A549 (cell line): ENCODE measurements around the gene TMEM183A. TPM values are rescaled to one million over a fixed set of nuclear protein-coding genes. Genes with fewer than 3 reads are reported as not detected.

Experiments
- ATAC-seq, 2 experiments: fragments of 200-7000 bp in 1 of 2; fragments of >200 bp in 1 of 2; cut with Nextera tagmentation in 1 of 2; cut with Tn5 transposase in 1 of 2; 3 replicates each; pipeline versions ENCODE4 v1.8.0 to v1.9.1; 2018 to 2020; ENCODE audit warnings: mild to moderate bottlenecking in 1 of 2, moderate library complexity in 1 of 2
- CTCF ChIA-PET: fragments of 300-600 bp; sonication (Branson Sonifier 250); formaldehyde crosslinking; extraction: SDS; loops from one replicate; lab custom pipeline; 2021; ENCODE audit warnings: antibody characterized with exemption, inconsistent platforms; lab: Yijun Ruan, JAX
- POLR2A ChIA-PET: fragments of 350-600 bp; formaldehyde crosslinking; extraction: SDS; loops from one replicate; lab custom pipeline; 2021; ENCODE audit warnings: antibody characterized with exemption, inconsistent platforms; lab: Yijun Ruan, JAX
- DNase-seq, 2 experiments: peaks; one replicate each; pipeline versions ENCODE4 v3.0.0 to v3.0.0-alpha.2; 2011 to 2016; ENCODE audit warnings: low read depth in 1 of 2, low spot score in 1 of 2
- FAIRE-seq: peaks from 2 replicates; lab custom pipeline; 2011; peaks lifted over from hg19 to GRCh38; lab: Jason Lieb, UNC
- H3K27ac ChIP-seq, 2 experiments: fragments of >200 bp; sonication (Bioruptor Twin); formaldehyde crosslinking; 3 replicates each; pipeline ENCODE4 v1.5.1; 2016 to 2017
- H3K4me1 ChIP-seq: fragments of >200 bp; sonication (Bioruptor Twin); formaldehyde crosslinking; 3 replicates; pipeline ENCODE4 v1.6.1; 2016
- H3K4me2 ChIP-seq: fragments of >200 bp; sonication (Bioruptor Twin); formaldehyde crosslinking; 3 replicates; pipeline ENCODE4 v1.6.1; 2016
- H3K4me3 ChIP-seq: fragments of >200 bp; sonication (Bioruptor Twin); formaldehyde crosslinking; 3 replicates; pipeline ENCODE4 v1.5.1; 2016
- H3K9me3 ChIP-seq: fragments of >200 bp; sonication (Bioruptor Twin); formaldehyde crosslinking; 3 replicates; pipeline ENCODE4 v1.6.1; 2016
- BCL3 ChIP-seq: fragments of >200 bp; sonication (Bioruptor Twin); formaldehyde crosslinking; IDR thresholded peaks from 3 replicates; pipeline ENCODE4 v1.6.1; 2016
- CEBPB ChIP-seq, 2 experiments: fragments of >200 bp in 1 of 2; sonication (Bioruptor Twin) in 1 of 2; formaldehyde crosslinking in 1 of 2; IDR thresholded peaks; 2 replicates each; pipeline ENCODE4 v1.6.1; 2012 to 2016
- CHD2 ChIP-seq: fragments of 150-350 bp; IDR thresholded peaks from 2 replicates; pipeline ENCODE4 v1.6.1; 2014; ENCODE audit warnings: low read length; ENCODE audit not compliant: partially characterized antibody
- CHD4 ChIP-seq: fragments of 200-600 bp; sonication (generic); IDR thresholded peaks from 2 replicates; pipeline ENCODE4 v1.6.1; 2016; ENCODE audit warnings: antibody characterized with exemption, mild to moderate bottlenecking, borderline replicate concordance
- E2F6 ChIP-seq: IDR thresholded peaks from 2 replicates; pipeline ENCODE4 v1.6.1; 2012; ENCODE audit warnings: low read depth, borderline replicate concordance
- EP300 ChIP-seq, 2 experiments: fragments of >200 bp; sonication (Bioruptor Twin); formaldehyde crosslinking; IDR thresholded peaks; 2 replicates in 1 of 2; 3 replicates in 1 of 2; pipeline ENCODE4 v1.6.1; 2016 to 2017
- FOXS1 ChIP-seq: fragments of 250-450 bp; sonication (Bioruptor Pico); IDR thresholded peaks from 2 replicates; pipeline ENCODE4 v1.5.0; 2020; ENCODE audit warnings: mild to moderate bottlenecking, moderate library complexity
- HOXB5 ChIP-seq: fragments of 250-450 bp; sonication (Bioruptor Pico); IDR thresholded peaks from 2 replicates; pipeline ENCODE4 v1.5.0; 2020; ENCODE audit warnings: mild to moderate bottlenecking, moderate library complexity
- KDM1A ChIP-seq: fragments of 200-600 bp; sonication (generic); IDR thresholded peaks from 2 replicates; pipeline ENCODE4 v1.6.1; 2016; ENCODE audit warnings: low read depth, mild to moderate bottlenecking
- MAX ChIP-seq: IDR thresholded peaks from 2 replicates; pipeline ENCODE4 v1.6.1; 2012
- MYC ChIP-seq: IDR thresholded peaks from 2 replicates; pipeline ENCODE4 v1.6.1; 2012; ENCODE audit warnings: mild to moderate bottlenecking, inconsistent platforms, low read length, improper control_type of control experiment, borderline replicate concordance
- NFE2L2 ChIP-seq: fragments of 150-350 bp; conservative IDR thresholded peaks from 2 replicates; pipeline ENCODE4 v1.6.1; 2014; ENCODE audit warnings: low read length
- NPAS2 ChIP-seq: fragments of 250-450 bp; sonication (Bioruptor Pico); IDR thresholded peaks from 2 replicates; pipeline ENCODE4 v1.8.0; 2022; ENCODE audit warnings: mild to moderate bottlenecking, moderate library complexity, borderline replicate concordance
- PBX3 ChIP-seq: IDR thresholded peaks from 2 replicates; pipeline ENCODE4 v1.6.1; 2012
- RAD21 ChIP-seq, 2 experiments: fragments of >200 bp in 1 of 2; sonication (Bioruptor Twin) in 1 of 2; formaldehyde crosslinking in 1 of 2; IDR thresholded peaks in 1 of 2; conservative IDR thresholded peaks in 1 of 2; 2 replicates in 1 of 2; 3 replicates in 1 of 2; pipeline ENCODE4 v1.6.1; 2012 to 2018; ENCODE audit warnings: inconsistent platforms in 1 of 2
- REST ChIP-seq: fragments of 200-600 bp; sonication (generic); IDR thresholded peaks from 2 replicates; pipeline ENCODE4 v1.6.1; 2016; ENCODE audit warnings: antibody characterized with exemption, mild to moderate bottlenecking, moderate library complexity
- SREBF2 ChIP-seq: fragments of 450-650 bp; IDR thresholded peaks from 2 replicates; pipeline ENCODE4 v1.6.1; 2014; ENCODE audit warnings: mild to moderate bottlenecking, moderate library complexity
- ZNF302 ChIP-seq: fragments of 250-450 bp; sonication (Bioruptor Pico); IDR thresholded peaks from 2 replicates; pipeline ENCODE4 v1.9.0; 2021; ENCODE audit warnings: inconsistent platforms, mild to moderate bottlenecking, moderate library complexity
- WGBS: methylation state at CpG from one replicate; pipeline ENCODE4 v1.1.6; 2017; ENCODE audit errors: missing lambda C conversion rate; 5-methylcytosine and 5-hydroxymethylcytosine counted together
- polyA plus RNA-seq, 4 experiments: library from polyadenylated mRNA; depleted of rRNA in 3 of 4; stranded (reverse); fragments of >200 nt; fragmentation: RNase III in 1 of 4; extraction: RNeasy Plus Mini Kit Qiagen cat#74134 plus additional on column Dnase treatment in 1 of 4; gene quantifications; 2 replicates in 3 of 4; 3 replicates in 1 of 4; pipeline ENCODE4 v1.2.3, GENCODE V29; 2011 to 2017

Gene TMEM183A
- polyA plus RNA-seq, 2 of the 4 experiments (the other 2 are of a cell fraction), result 48.4 to 114 TPM

GRCh38 chr1:202998836-202999750 is 8.1 kb upstream of the TMEM183A start (continued):
- TF ChIP-seq PBX3, result no peak
- TF ChIP-seq MAX, result no peak

GRCh38 chr1:203000217-203000944 is 6.8 kb upstream of the TMEM183A start:
- Histone ChIP-seq H3K9me3 (no peaks in the 10 kb centered on the region), H3K27ac (no peak overlapping the region), H3K4me3 (no peak overlapping the region), H3K4me2 (no peak overlapping the region), H3K4me1 (no peaks in the 10 kb centered on the region)
- WGBS, result 81% methylated on average over 3 of the region's 3 CpGs
- DNase-seq (no peak), FAIRE-seq (no peak), ATAC-seq (no peak)
- ChIA-PET POLR2A (no interaction called here), CTCF (interaction anchor here (0.5 to 3.8 kb wide), 18 partner anchors 10 to 274 kb away, joined by 3 to 28 read pairs (median 5); no protein-coding TSS in a partner anchor)
- TF ChIP-seq FOXS1 (CRISPR knock-in tag), result no peak
- no peak for TF ChIP-seq KDM1A
- no peak for TF ChIP-seq MYC
- TF ChIP-seq CHD2, result no peak
- no peak for TF ChIP-seq HOXB5 (CRISPR knock-in tag)
- no peak for TF ChIP-seq RAD21 (conservative IDR thresholded peaks at IDR 0.05 in 1 of 2, IDR thresholded peaks at IDR 0.05 in 1 of 2)
- TF ChIP-seq CEBPB (IDR thresholded peaks at IDR 0.05), result no peak
- TF ChIP-seq ZNF302 (CRISPR knock-in tag), result no peak
- no peak for TF ChIP-seq REST
- no peak for TF ChIP-seq EP300 (IDR thresholded peaks at IDR 0.05)
- no peak for TF ChIP-seq CHD4
- TF ChIP-seq BCL3, result no peak
- no peak for TF ChIP-seq SREBF2
- no peak for TF ChIP-seq E2F6
- TF ChIP-seq NFE2L2, result no peak
- TF ChIP-seq NPAS2 (CRISPR knock-in tag), result no peak
